Occipital lobe (tissue), 2 donors: ENCODE measurements around the gene DISP3. TPM values are rescaled to one million over a fixed set of nuclear protein-coding genes. Genes with fewer than 3 reads are reported as not detected.

Source experiments
- DNase-seq: peaks from one replicate; lab custom pipeline; 2025; lab: John Stamatoyannopoulos, UW
- total RNA-seq: library from RNA; depleted of rRNA; stranded (reverse); fragments of >200 nt; gene quantifications from one replicate; pipeline ENCODE4 v1.2.3, GENCODE V29; 2014

Gene DISP3, protein sequence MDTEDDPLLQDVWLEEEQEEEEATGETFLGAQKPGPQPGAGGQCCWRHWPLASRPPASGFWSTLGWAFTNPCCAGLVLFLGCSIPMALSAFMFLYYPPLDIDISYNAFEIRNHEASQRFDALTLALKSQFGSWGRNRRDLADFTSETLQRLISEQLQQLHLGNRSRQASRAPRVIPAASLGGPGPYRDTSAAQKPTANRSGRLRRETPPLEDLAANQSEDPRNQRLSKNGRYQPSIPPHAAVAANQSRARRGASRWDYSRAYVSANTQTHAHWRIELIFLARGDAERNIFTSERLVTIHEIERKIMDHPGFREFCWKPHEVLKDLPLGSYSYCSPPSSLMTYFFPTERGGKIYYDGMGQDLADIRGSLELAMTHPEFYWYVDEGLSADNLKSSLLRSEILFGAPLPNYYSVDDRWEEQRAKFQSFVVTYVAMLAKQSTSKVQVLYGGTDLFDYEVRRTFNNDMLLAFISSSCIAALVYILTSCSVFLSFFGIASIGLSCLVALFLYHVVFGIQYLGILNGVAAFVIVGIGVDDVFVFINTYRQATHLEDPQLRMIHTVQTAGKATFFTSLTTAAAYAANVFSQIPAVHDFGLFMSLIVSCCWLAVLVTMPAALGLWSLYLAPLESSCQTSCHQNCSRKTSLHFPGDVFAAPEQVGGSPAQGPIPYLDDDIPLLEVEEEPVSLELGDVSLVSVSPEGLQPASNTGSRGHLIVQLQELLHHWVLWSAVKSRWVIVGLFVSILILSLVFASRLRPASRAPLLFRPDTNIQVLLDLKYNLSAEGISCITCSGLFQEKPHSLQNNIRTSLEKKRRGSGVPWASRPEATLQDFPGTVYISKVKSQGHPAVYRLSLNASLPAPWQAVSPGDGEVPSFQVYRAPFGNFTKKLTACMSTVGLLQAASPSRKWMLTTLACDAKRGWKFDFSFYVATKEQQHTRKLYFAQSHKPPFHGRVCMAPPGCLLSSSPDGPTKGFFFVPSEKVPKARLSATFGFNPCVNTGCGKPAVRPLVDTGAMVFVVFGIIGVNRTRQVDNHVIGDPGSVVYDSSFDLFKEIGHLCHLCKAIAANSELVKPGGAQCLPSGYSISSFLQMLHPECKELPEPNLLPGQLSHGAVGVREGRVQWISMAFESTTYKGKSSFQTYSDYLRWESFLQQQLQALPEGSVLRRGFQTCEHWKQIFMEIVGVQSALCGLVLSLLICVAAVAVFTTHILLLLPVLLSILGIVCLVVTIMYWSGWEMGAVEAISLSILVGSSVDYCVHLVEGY (N-terminal part only)
- total RNA-seq: 26.7 TPM

DNA sequence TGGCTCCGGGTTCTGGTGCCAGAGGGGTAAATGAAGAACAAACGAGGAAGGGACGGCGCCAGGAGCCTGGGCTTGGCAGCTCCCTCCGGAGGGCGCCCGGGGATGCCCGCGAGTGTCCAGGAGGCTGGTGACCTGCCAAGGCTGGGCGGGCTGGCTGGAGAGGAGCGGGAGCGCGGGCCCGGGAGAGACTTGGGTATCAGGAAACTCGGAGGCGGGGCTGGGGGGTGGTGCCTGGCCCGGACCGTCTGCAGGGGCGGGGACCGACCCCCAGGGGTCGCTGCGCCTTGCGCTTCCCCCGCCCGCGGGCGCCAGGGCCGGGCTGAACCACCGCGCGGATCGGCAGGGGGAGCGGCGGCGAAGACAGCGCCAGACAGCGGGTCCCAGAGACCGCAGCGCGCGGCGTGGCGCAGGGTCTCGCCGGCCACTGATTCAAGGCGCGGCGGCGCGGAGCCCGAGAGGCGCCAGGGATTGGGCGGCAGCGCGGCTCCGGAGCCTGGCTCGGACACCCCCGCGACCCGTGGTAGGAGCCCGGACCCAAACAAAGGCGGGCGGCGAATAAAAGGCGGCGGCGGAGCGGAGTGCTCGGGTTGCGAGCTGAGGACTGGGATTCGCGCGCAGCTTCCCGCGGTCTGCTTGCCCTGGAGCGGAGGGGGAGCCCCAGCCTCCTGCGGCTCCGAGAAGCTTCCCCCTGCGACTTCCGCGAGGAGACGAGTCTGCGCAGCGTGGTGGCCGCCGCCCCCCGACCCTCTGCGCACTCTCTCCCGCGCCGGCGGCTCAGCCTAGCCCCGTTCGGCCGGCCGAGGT, at the start of gene DISP3:
TSS of gene DISP3 (plus strand) at position 585 of the 804 bp plus-strand sequence. CDS start 21,838 bp downstream, outside the sequence.
- peak; percentile 66 for DNase-seq

DNA sequence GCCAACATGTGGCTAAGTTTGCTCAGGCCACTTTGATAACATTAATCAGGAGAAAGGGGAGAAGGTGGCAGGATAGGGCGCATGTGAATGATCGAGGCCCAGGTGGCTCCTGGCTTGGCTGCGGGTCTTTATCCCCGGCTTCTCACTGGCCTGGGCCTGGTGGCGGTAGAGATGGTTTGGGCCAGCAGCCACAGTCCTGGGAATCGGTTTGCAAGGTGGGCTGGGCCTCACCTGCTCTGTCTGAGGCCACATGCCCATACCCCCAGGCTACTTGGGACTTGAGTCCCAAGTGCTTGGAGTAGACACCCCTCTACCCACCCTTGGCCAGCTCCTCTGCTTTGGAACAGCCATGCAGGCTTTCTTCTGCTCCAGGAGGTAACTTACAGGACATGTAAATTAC, 49.7 kb upstream of the DISP3 start:
- DNase-seq: no peak

DNA sequence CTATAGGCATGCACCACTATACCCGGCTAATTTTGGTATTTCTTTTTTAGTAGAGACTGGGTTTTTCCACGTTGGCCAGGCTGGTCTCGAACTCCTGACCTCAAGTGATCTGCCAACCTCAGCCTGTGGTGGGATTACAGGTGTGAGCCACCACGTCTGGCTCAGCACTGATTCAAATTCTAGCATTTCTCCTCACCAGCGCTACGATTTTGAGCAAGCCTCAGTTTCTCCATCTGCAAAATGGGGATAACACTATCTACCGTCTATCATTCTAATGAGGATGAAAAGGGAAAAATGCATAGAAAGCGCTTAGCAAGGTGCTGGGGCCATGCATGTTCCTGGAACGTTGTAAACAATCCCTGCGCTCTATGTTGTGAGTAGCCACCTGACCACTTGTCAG, 49.0 kb upstream of the DISP3 start:
- DNase-seq: no peak

DNA sequence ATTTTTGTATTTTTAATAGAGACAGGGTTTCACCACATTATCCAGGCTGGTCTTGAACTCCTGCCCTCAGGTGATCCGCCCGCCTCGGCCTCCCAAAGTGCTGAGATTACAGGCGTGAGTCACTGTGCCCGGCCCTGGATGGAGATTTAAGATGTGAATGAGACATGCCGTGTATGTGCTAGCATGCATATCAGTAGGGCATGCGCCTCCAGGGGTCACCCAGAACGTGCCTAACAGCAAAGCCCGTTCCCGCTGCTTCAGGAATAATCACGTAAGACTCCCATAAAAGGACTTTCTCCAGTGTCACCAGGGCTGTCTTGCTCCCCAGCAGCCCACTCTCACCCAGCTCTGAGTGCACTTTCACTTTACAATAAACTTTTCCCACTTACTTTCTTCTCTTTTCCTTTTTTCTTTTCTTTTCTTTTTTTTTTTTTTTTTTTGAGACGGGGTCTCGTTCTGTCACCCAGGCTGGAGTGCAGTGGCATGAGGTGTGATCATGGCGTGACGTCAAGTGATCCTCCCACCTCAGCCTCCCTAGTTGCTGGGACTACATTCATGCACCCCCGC, 46.9 kb upstream of the DISP3 start:
- no peak for DNase-seq

DNA sequence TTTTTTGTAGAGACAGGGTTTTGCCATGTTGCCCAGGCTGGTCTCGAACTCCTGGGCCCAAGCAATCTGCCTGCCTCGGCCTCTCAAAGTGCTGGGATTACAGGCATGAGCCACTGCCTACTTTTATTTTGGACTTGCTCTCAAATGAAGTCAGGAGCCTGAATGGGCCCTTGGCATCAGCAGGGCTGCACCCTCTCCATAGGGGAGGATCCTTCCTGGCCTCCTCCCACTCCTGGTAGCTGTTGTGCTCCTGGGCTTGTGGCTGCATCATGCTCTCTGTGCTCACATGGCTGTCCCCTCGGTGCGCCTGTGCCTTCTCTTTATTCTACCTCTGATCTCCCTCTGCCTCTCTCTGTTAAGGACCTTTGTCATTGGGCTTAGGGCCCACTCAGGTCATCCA, 46.4 kb upstream of the DISP3 start:
- no peak for DNase-seq

DNA sequence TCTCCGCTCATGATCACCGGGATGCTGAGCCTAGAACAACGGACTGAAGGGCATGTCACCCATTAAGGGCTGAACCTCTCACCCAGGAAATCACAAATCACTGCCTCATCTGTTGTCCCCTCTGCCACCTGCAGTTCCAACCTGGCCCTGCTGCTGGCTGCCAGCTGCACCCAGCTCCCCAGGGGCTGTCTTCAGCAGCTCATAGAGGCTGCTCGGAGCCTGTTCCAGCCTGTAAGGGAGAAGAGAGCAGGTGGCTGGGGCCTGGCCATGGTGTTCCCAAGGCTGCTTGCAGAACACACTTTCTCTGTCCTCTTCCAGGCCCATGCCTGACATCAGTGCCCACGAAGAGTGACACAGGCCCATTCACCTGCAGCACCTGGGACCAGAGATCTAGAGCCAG, 44.5 kb upstream of the DISP3 start:
- DNase-seq: no peak

DNA sequence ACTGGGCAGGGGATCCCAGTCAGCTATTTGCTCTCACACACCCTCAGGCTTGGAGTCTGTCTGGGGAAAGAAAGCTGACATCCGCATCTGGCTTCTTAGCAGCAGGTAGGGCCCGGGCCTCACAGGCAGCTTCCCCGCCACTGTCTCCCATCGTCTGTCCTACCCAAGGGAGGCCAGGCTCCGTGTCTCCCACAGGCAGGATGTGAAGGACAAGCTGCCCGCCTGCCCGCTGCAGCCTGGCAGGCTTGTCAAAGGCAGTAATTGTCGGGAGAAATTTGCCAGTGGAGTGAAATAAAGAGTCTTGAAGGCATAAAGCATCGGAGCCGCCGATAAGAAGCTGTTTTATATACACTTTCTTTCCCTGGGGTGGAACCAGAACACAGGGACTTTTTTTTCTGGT, 44.0 kb upstream of the DISP3 start:
- DNase-seq: no peak

DNA sequence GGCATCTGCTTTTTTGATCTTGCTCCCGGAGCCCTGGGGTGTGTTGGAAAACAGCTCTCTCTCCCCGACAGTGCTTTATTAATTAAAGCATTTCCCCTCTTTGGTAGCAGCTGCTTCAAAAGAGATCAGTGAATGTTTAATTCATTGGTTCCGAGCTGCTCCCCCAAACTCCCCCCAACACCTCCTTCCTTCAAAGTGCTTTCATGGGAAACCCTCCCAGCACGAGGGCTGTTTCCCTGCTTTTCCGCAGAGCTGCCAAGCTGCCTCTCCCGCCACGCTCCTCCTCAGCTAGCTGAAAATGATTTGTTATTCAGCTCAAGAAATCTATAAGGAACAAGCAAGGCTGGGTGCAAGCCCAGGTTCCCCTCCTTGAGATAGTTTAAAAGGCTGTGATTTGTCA, 40.0 kb upstream of the DISP3 start:
- no peak for DNase-seq

DNA sequence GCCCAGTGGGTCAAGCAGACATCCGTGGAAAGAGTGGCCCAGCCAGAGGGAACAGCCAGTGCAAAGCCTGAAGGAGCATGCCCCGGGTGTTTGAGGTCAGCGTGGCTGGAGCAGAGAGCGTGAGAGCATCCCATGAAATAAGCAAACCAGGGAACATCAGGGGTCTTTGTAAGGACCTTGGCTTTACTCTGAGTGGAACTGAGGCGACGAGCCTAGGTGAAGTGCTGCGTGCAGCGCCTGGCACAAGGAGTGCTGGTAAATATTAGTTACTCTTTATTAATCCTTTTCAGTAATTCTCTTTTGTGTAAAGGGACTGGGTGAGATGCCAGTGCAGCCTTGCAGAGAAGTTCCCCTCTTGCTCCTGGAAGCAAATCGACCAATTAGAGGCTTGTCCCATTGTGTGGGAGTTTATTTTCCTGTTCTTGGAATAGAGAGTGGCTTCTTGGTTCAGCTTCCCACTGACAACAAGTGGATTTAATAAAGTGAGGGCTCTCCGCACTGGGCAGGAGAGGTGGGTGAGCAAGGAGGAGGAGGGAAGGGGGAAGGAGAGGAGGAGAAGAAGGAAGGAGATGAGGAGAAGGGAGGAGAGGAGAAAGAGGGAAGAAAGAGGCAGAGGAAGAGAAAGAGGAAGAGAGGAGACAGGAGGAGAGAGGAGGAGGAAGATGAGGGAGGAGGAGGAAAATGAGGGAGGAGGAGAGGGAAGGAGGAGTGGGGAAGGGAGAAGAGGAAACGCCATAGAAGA, 37.6 kb upstream of the DISP3 start:
- DNase-seq: no peak

DNA sequence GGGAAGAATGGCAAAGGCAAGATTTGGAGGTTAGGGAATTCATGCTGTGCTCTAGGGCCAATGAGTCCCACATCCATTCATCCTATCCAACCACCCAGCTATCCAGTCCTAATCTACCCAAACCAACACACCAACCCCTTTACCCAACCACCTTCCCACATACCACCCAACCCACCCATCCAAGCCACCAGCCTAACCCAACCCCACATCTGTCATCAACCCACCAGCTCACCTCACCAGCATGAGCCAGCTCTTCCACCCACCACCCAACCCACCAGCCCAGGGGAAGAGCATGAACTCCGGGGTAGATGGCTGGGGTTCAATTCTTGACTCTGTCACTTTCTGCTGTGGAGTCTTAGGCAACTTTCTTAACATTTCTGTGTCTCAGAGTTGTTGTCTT, 35.9 kb upstream of the DISP3 start:
- DNase-seq: no peak

DNA sequence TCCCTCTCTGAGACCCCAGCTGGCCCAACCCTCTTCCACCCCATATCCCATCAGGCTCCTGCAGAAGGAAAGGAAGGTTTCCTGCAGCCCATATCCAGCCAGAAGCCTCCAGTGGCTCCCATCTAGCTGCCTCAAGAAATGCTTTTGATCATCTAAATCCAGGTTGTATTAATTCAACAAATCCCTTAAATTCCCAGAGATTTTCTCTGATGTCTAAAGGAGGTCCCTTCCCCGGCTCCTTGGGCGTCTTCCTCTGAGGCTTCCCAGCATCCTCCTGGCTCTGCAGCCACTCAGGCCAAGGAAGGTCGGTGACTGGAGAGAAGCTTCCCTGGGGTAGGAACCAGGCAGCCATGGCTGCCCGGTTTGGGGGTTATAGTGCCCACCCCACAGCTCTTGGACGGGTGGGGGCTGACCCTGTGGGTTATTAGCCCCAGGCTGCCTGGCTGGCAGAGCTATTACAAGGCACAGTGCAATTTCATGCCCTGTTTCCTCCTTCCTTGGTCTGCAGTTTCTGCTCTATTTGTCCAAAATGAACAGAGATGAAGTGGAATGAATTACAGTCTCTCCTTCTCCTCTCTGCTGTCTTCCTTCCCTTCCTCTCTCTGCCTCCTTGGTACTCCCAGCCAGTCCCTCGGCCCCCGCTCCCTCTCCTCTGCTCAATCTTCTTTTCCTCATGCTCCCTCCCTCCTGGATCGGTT, 34.8 kb upstream of the DISP3 start:
- DNase-seq: no peak

DNA sequence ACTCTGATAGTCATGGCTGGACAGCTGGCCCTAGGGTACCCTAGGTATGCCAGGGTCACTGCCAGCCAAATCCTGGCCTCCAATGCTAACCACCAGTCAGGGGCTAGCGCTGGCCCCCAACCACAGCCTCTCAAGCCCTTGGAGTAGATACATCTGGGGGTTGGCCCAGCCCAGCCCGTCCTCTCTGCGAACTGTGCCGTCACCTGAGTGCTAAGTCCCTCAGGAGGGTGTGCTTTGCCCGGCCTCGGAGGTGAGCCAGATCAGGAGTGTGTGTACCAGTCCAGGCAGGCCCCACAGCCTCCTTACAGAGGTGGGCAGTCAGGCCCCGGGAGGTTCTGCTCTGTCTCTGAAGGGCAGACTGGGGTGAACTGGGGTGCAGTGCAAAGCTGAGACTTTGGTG, 34.0 kb upstream of the DISP3 start:
- DNase-seq: no peak

DNA sequence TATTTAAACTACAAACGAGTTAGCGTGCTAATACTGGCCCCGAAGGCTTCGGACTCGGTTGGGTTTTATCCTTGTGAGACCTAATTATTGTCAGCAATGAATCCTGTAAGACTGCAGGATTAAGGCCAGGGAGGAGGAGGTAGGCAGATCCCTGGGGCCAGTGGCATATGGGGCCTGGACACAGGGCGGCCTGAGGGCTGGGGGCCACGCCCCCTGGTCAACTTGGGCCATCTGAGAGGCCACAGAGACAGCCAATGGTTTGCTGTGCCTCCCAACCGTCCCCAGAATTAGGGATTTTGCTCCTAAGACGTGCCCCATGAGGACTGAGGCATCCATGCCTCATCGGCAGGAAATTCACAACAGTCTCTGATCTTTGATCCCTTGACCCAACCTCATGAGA, 31.1 kb upstream of the DISP3 start:
- no peak for DNase-seq

DNA sequence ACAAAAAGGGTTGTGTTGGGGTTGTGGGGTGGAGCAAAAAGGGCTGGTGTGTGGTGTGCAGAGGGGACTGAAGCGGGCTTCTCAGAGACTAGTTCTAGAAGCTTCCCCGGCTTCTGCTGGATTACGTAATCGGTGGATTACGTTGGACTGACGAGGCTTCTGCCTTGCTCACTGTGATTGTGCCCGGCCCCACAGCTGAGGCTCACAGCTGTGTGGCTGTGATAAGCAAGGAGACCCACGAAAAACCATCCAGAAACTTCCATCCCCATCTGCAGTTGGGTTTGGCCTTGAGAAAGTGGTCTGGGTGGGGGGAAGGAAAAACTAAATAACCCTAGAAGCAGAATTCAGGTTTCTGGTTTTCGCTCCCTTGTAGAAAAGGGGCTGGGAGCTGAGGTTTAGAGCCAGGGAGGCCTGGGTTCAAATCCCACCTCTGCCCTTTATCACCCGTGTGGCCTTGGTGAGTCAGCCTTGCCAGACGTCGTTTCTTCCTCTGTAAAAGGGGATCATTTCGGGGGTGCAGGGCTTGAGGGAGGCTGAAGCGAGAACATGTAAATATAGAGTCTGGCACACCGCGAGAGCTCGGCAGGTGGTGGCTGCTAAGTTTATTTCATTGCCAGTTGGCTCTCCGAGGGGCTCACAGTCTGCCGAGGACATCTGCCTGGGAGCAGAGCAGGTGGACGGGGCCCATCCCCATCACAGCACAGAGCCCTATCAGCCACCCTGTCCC, 30.4 kb upstream of the DISP3 start:
- no peak for DNase-seq

DNA sequence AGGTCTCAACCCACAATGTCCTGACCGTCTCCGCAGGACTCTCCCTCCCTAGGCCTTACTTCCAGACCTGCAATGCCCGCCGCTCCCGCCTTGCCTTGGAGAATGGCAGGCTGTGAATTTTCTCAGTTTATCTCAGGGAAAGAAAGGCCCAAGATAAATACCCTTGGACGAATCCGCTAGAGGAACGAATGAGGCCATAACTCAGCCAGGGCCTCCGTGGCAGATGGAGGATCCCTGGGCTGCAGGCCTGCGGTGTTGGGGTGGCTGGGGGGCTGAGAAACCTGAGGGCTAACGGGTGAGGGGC, 29.9 kb upstream of the DISP3 start:
- DNase-seq: no peak

DNA sequence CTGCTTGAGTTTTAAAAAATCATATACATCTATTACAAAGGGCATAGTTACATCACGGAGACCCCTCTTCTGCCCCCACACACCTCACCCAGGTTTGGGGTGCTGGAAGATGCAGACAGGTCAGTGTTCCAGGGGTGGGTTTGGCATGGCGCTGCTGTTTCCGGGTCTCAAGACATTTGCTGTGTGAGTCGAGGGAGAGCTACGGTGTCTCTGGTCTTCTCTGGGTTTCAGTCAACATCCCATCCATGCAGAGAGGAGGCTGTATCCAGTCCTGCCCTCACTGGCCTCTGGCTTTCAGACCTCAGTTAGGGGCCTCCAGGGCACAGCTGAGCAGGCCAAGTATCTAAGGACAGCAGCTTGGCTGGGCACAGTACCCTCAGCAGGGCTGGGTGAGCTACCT, 28.6 kb upstream of the DISP3 start:
- DNase-seq: no peak

DNA sequence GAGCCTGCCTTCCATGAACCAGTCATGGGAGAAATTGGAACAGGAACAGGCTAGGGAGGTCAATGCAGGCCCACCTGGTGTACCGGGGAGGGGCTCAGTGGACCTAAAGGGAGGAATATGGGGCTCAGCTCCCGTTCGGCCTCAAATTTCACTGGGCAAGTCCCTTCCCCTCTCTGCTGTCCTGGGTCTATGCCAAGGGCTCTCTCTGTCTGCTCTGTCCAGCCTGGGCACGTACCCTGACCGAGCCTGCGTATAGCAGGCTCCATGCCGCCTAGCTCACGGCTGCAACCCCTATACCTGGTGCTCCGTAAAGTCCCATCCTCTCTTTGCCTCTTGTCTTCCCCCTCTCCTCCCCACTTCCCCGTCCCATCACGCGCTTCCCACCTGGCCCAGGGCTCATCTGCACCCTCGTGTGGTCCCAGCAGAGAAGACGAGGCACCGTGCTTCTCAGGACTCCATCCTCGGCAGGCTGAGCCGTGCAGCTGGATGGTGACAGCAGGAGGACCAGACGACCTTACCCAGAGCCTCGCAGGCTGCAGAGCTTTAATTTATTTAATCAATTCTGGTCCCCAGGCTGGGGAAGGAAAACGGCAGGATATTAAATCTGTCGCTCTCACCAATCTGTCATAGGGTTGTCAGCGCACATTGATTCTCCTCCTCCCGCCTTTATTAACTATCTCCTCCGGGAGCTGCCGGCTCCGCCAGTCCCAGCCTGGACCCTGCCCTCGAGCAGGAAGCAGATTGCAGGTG, 25.0 kb upstream of the DISP3 start:
- DNase-seq: no peak

DNA sequence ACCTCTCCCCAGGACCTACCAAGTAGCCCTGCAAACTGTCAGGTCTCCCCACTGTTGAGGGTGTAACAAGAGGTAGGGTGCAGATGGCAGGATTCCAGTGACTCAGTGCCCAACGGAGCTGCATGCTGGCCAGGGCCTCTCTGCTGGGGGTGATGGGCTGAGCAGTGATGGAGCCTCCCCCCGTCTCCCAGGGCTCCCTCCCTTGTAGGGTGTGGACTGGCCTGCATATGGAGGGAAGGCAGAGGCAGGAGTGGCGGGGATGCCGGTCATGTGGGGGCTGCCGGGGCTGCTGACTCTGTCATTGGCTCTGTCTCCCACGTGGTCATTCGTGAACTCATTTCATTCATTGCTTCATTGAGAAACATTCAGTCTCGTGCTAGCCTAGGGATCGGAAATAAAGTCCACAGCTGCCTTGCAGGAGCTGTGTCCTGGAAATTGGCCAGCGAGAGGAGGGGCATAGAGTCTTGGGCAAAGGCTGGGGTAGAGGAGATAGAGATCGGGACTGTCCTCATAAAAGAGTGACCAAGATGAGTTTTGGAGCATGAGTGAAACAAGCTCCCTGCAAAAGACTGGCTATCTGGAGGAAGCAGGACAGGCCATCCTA, 22.9 kb upstream of the DISP3 start:
- DNase-seq: no peak
